DND-41 (cell line): ENCODE results near the gene PREX1.

Source experiments
- ATAC-seq: fragments of 200-7000 bp; cut with Tn5 transposase; 3 replicates; pipeline ENCODE4 v1.9.1; 2021; ENCODE audit warnings: low read depth; ENCODE audit not compliant: insufficient read depth
- DNase-seq: peaks from one replicate; pipeline ENCODE4 v3.0.0-alpha.2; 2020
- H2AFZ ChIP-seq: 2 replicates; pipeline ENCODE4 v1.6.0; 2012; ENCODE audit warnings: low read depth, low read length
- H3K27ac ChIP-seq: 2 replicates; pipeline ENCODE4 v1.5.1; 2012; ENCODE audit warnings: low read length, inconsistent platforms
- H3K27me3 ChIP-seq: fragments of 200-600 bp; sonication (generic); 2 replicates; pipeline ENCODE4 v1.6.0; 2012; ENCODE audit warnings: low read length, mild to moderate bottlenecking, inconsistent platforms; ENCODE audit not compliant: insufficient read depth, poor library complexity
- H3K36me3 ChIP-seq: 2 replicates; pipeline ENCODE4 v1.5.1; 2012; ENCODE audit warnings: low read length, inconsistent platforms; ENCODE audit not compliant: insufficient read depth
- H3K4me1 ChIP-seq: 2 replicates; pipeline ENCODE4 v1.5.1; 2012; ENCODE audit warnings: mild to moderate bottlenecking, low read length; ENCODE audit not compliant: insufficient read depth
- H3K4me2 ChIP-seq: 2 replicates; pipeline ENCODE4 v1.6.0; 2012; ENCODE audit warnings: mild to moderate bottlenecking, moderate library complexity, low read length, inconsistent platforms; ENCODE audit not compliant: insufficient read depth
- H3K4me3 ChIP-seq, 2 experiments: fragments of 200-600 bp in 1 of 2; shearing (Covaris generic) in 1 of 2; 2 replicates each; pipeline ENCODE4 v1.5.1; 2012 to 2016; ENCODE audit warnings: inconsistent platforms in 2 of 2, low read length in 2 of 2, mild to moderate bottlenecking in 2 of 2, low read depth in 1 of 2, moderate library complexity in 1 of 2
- H3K79me2 ChIP-seq: 2 replicates; pipeline ENCODE4 v1.6.0; 2012; ENCODE audit warnings: low read length, inconsistent platforms; ENCODE audit not compliant: insufficient read depth
- H3K9ac ChIP-seq: 2 replicates; pipeline ENCODE4 v1.6.0; 2012; ENCODE audit warnings: low read depth, mild to moderate bottlenecking, inconsistent platforms, low read length, moderate library complexity
- H3K9me3 ChIP-seq: 2 replicates; pipeline ENCODE4 v1.5.1; 2012; ENCODE audit warnings: low read length, moderate library complexity, mild to moderate bottlenecking, inconsistent platforms; ENCODE audit not compliant: insufficient read depth, severe bottlenecking
- H4K20me1 ChIP-seq: 2 replicates; pipeline ENCODE4 v1.6.0; 2012; ENCODE audit warnings: low read length; ENCODE audit not compliant: insufficient read depth
- CTCF ChIP-seq: IDR thresholded peaks from 2 replicates; pipeline ENCODE4 v1.5.1; 2012; ENCODE audit warnings: borderline replicate concordance, low read length, moderate library complexity, mild to moderate bottlenecking; ENCODE audit not compliant: poor library complexity, severe bottlenecking; ENCODE audit errors: extremely low read depth
- EZH2 ChIP-seq: IDR thresholded peaks from 3 replicates; pipeline ENCODE4 v1.6.1; 2012; ENCODE audit warnings: borderline replicate concordance, low read depth, mild to moderate bottlenecking, moderate library complexity, low read length, inconsistent platforms; ENCODE audit not compliant: severe bottlenecking

PREX1 gene

GRCh38 chr20:48718786-48719578, 108.8 kb downstream of the PREX1 start:
- H3K4me1 ChIP-seq = peaks cover 47% of the 10 kb centered on the region
- no peaks in the 10 kb centered on the region for H3K79me2 ChIP-seq
- H3K4me2 ChIP-seq = peak overlapping the region; percentile 1; the same call in 1 of the 2 replicates
- H4K20me1 ChIP-seq = no peaks in the 10 kb centered on the region
- H3K9ac ChIP-seq = no peak overlapping the region
- H3K9me3 ChIP-seq = no peaks in the 10 kb centered on the region
- DNase-seq = peak; percentile 91
- no peaks in the 10 kb centered on the region for H3K36me3 ChIP-seq
- TF ChIP-seq CTCF = no peak
- TF ChIP-seq EZH2 = no peak
- H3K27me3 ChIP-seq = no peaks in the 10 kb centered on the region
- ATAC-seq = peak; percentile 75
- H3K27ac ChIP-seq = peak overlapping the region; percentile 42; the same call in 1 of the 2 replicates
- H2AFZ ChIP-seq = no peak overlapping the region
- H3K4me3 ChIP-seq = no peak overlapping the region

- no peak overlapping the region for H3K4me3 ChIP-seq
- DNase-seq = peak; percentile 33
Measured at GRCh38 chr20:48717680-48718223, 110.0 kb downstream of the PREX1 start.

GRCh38 chr20:48717095-48717672, 110.6 kb downstream of the PREX1 start:
- Histone ChIP-seq H3K27me3 (no peaks in the 10 kb centered on the region), H3K27ac (peak overlapping the region; percentile 50; the same call in 1 of the 2 replicates), H3K4me1 (peaks cover 47% of the 10 kb centered on the region), H3K9ac (no peak overlapping the region), H3K4me2 (no peak overlapping the region), H3K79me2 (no peaks in the 10 kb centered on the region), H3K36me3 (no peaks in the 10 kb centered on the region), H4K20me1 (no peaks in the 10 kb centered on the region), H3K4me3 (no peak overlapping the region), H3K9me3 (no peaks in the 10 kb centered on the region), H2AFZ (no peak overlapping the region)
- ATAC-seq = no peak
- DNase-seq = peak; percentile 52
- no peak for TF ChIP-seq CTCF
- TF ChIP-seq EZH2 = no peak

More at GRCh38 chr20:48717680-48718223, 110.0 kb downstream of the PREX1 start:
- no peaks in the 10 kb centered on the region for H3K79me2 ChIP-seq
- H3K4me1 ChIP-seq = peaks cover 47% of the 10 kb centered on the region
- no peak overlapping the region for H2AFZ ChIP-seq
- no peaks in the 10 kb centered on the region for H3K27me3 ChIP-seq
- H3K36me3 ChIP-seq = no peaks in the 10 kb centered on the region
- H3K9ac ChIP-seq = no peak overlapping the region
- H4K20me1 ChIP-seq = no peaks in the 10 kb centered on the region
- H3K27ac ChIP-seq = peak overlapping the region; percentile 41
- ATAC-seq = no peak
- no peak for TF ChIP-seq EZH2
- TF ChIP-seq CTCF = no peak
- no peaks in the 10 kb centered on the region for H3K9me3 ChIP-seq
- H3K4me2 ChIP-seq = no peak overlapping the region
